Limb (tissue), 2 donors: ENCODE data around the gene KY.

Source experiments
- DNase-seq, 2 donors: peaks; one replicate each; pipeline ENCODE4 v3.0.0-alpha.2; 2016; ENCODE audit errors: extremely low spot score in 2 of 2

KY gene

GRCh38 chr3:134672571-134672970, 21.7 kb upstream of the KY start:
- DNase-seq, result no peak

GRCh38 chr3:134667956-134668355, 17.1 kb upstream of the KY start:
- DNase-seq, result no peak

- no peak for DNase-seq
Observed at GRCh38 chr3:134667406-134667805, 16.6 kb upstream of the KY start.

- DNase-seq, result no peak
Observed at GRCh38 chr3:134666885-134667284, 16.1 kb upstream of the KY start.

GRCh38 chr3:134666466-134666865, 15.6 kb upstream of the KY start:
- no peak for DNase-seq

- no peak for DNase-seq
Observed at GRCh38 chr3:134666052-134666451, 15.2 kb upstream of the KY start.

GRCh38 chr3:134665243-134665642, 14.4 kb upstream of the KY start:
- DNase-seq, result no peak

GRCh38 chr3:134663721-134664456, 13.1 kb upstream of the KY start:
- no peak for DNase-seq

GRCh38 chr3:134660046-134660441, 9.2 kb upstream of the KY start:
- no peak for DNase-seq

GRCh38 chr3:134659391-134660045, 8.7 kb upstream of the KY start:
- no peak for DNase-seq

- DNase-seq, result no peak
Observed at GRCh38 chr3:134658555-134658954, 7.7 kb upstream of the KY start.

- DNase-seq, result no peak
Observed at GRCh38 chr3:134656211-134656800, 5.5 kb upstream of the KY start.

GRCh38 chr3:134655706-134656105, 4.9 kb upstream of the KY start:
- no peak for DNase-seq

- DNase-seq, result no peak
Observed at GRCh38 chr3:134654031-134654430, 3.2 kb upstream of the KY start.

GRCh38 chr3:134652886-134653630, 2.2 kb upstream of the KY start:
- no peak for DNase-seq

- no peak for DNase-seq
Observed at GRCh38 chr3:134652409-134652831, 1.6 kb upstream of the KY start.

GRCh38 chr3:134651347-134652041, 672 bp upstream of the KY start:
- DNase-seq, result peak; percentile 41 to 56

GRCh38 chr3:134649106-134649705, 1.6 kb downstream of the KY start:
- DNase-seq, result no peak

GRCh38 chr3:134647902-134648760, 2.7 kb downstream of the KY start:
- DNase-seq, result no peak

GRCh38 chr3:134646086-134646485, 4.7 kb downstream of the KY start:
- DNase-seq, result no peak
